Eye (tissue), 1 donor: ENCODE measurements around the gene PTGR1.

Source experiments
- DNase-seq: peaks from one replicate; pipeline ENCODE4 v3.0.0-alpha.2; 2015

Gene PTGR1

GRCh38 chr9:111531716-111532115, 67.7 kb downstream of the PTGR1 start:
- DNase-seq: no peak

- DNase-seq: no peak
These were observed 69.7 kb downstream of the PTGR1 start for GRCh38 chr9:111529787-111530186.

- no peak for DNase-seq
These were observed 72.1 kb downstream of the PTGR1 start for GRCh38 chr9:111527347-111527746.

GRCh38 chr9:111525056-111525977, 74.1 kb downstream of the PTGR1 start, which contains the start of gene ZNF483:
ZNF483 (plus strand) TSS chr9:111525179; CDS start chr9:111527396, 2,217 bp downstream.
- peak; percentile 94 for DNase-seq

- no peak for DNase-seq
These were observed 74.8 kb downstream of the PTGR1 start for GRCh38 chr9:111524731-111525055.

GRCh38 chr9:111516061-111516465, 83.4 kb downstream of the PTGR1 start:
- no peak for DNase-seq

GRCh38 chr9:111514967-111515366, 84.5 kb downstream of the PTGR1 start:
- no peak for DNase-seq
